GM18861 (cell line): ENCODE results near the gene GRIK5.

Source experiments
- ATAC-seq: cut with Tn5 transposase; IDR thresholded peaks from one replicate; pipeline ENCODE4 v1.9.1; 2021; ENCODE audit not compliant: unreplicated experiment

Gene GRIK5

GRCh38 chr19:41959056-41960053, 110.7 kb downstream of the GRIK5 start, which contains the start of gene RABAC1:
RABAC1 (minus strand) TSS chr19:41959321; CDS start chr19:41959292, 29 bp downstream.
- peak; percentile 87 for ATAC-seq

GRCh38 chr19:41958367-41959055, 111.5 kb downstream of the GRIK5 start:
- ATAC-seq: no peak

GRCh38 chr19:41957838-41958366, 112.1 kb downstream of the GRIK5 start:
- no peak for ATAC-seq

- no peak for ATAC-seq
Measured at GRCh38 chr19:41957161-41957837, 112.7 kb downstream of the GRIK5 start.

- ATAC-seq: no peak
Measured at GRCh38 chr19:41956621-41957020, 113.4 kb downstream of the GRIK5 start.

- no peak for ATAC-seq
Measured at GRCh38 chr19:41955521-41955920, 114.5 kb downstream of the GRIK5 start.

GRCh38 chr19:41951686-41952172, 118.3 kb downstream of the GRIK5 start:
- no peak for ATAC-seq
